WERI-Rb-1 (cell line): ENCODE data around the gene ROR1.

ENCODE experiments used
- DNase-seq: peaks from one replicate; pipeline ENCODE4 v3.0.0-alpha.2; 2020
- H3K27ac ChIP-seq: fragments of 250-450 bp; sonication (Bioruptor Pico); 2 replicates; pipeline ENCODE4 v1.5.1; 2020; ENCODE audit warnings: mild to moderate bottlenecking, moderate library complexity
- H3K27me3 ChIP-seq: fragments of 250-450 bp; sonication (Bioruptor Pico); 2 replicates; pipeline ENCODE4 v1.5.1; 2021; ENCODE audit warnings: mild to moderate bottlenecking, low read depth, moderate library complexity; ENCODE audit not compliant: insufficient read depth, severe bottlenecking
- H3K36me3 ChIP-seq: fragments of 250-450 bp; sonication (Bioruptor Pico); 2 replicates; pipeline ENCODE4 v1.5.1; 2020; ENCODE audit warnings: mild to moderate bottlenecking, moderate library complexity
- H3K4me3 ChIP-seq: 2 replicates; pipeline ENCODE4 v1.5.1; 2011; ENCODE audit warnings: low read depth, mild to moderate bottlenecking, control low read depth, low read length
- H3K9me3 ChIP-seq: fragments of 250-450 bp; sonication (Bioruptor Pico); 2 replicates; pipeline ENCODE4 v1.5.1; 2021; ENCODE audit warnings: mild to moderate bottlenecking, moderate library complexity; ENCODE audit not compliant: severe bottlenecking
- TF ChIP-seq, protein P1 (sequence below): IDR thresholded peaks from 2 replicates; pipeline ENCODE4 v1.5.1; 2011; ENCODE audit warnings: low read depth, mild to moderate bottlenecking, control low read depth, inconsistent platforms, low read length

The ROR1 gene

DNA sequence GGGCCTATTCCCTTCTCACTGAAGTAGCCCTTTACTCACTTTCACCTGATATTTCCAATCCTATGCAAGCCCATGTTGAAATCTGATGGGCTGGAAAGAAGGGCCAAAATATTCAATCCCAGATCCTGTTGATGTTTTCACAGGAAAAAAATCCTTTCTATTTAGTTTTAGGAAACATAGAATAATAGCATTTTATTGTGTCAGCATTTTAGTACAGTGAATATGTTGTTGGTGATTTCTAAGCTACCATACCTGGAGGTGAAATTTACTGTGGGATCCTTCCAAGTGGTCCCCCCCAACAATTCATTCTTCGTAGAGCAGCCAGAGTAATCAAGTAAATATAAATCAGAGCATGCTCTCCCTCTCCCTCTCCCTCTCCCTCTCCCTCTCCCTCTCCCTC lies 426.2 kb downstream of the ROR1 start:
- no peaks in the 10 kb centered on the region for H3K27me3 ChIP-seq
- no peak overlapping the region for H3K4me3 ChIP-seq
- DNase-seq = no peak
- H3K36me3 ChIP-seq = no peaks in the 10 kb centered on the region
- H3K27ac ChIP-seq = no peak overlapping the region
- H3K9me3 ChIP-seq = no peaks in the 10 kb centered on the region
- TF ChIP-seq, protein P1, sequence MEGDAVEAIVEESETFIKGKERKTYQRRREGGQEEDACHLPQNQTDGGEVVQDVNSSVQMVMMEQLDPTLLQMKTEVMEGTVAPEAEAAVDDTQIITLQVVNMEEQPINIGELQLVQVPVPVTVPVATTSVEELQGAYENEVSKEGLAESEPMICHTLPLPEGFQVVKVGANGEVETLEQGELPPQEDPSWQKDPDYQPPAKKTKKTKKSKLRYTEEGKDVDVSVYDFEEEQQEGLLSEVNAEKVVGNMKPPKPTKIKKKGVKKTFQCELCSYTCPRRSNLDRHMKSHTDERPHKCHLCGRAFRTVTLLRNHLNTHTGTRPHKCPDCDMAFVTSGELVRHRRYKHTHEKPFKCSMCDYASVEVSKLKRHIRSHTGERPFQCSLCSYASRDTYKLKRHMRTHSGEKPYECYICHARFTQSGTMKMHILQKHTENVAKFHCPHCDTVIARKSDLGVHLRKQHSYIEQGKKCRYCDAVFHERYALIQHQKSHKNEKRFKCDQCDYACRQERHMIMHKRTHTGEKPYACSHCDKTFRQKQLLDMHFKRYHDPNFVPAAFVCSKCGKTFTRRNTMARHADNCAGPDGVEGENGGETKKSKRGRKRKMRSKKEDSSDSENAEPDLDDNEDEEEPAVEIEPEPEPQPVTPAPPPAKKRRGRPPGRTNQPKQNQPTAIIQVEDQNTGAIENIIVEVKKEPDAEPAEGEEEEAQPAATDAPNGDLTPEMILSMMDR = no peak

GRCh38 chr1:64203420-64203819 lies 429.6 kb downstream of the ROR1 start, which contains the start of gene UBE2U:
Gene UBE2U (plus strand): TSS chr1:64203623. CDS start chr1:64204051, 428 bp downstream.
- no peak within 1 kb of the TSS for H3K27ac ChIP-seq
- no peak for DNase-seq
- H3K4me3 ChIP-seq = no peak within 1 kb of the TSS
- H3K9me3 ChIP-seq = no peaks in the 10 kb centered on the region
- H3K36me3 ChIP-seq = no peaks in the 10 kb centered on the region
- TF ChIP-seq, protein P1 = no peak
- no peaks in the 10 kb centered on the region for H3K27me3 ChIP-seq

- Histone ChIP-seq H3K9me3 (no peaks in the 10 kb centered on the region), H3K27ac (no peak overlapping the region), H3K27me3 (no peaks in the 10 kb centered on the region), H3K4me3 (no peak overlapping the region), H3K36me3 (no peaks in the 10 kb centered on the region)
- DNase-seq = no peak
- TF ChIP-seq, protein P1 = 0 out of 2 replicates have a peak, but pooled peaks have one; percentile 12
Measured at GRCh38 chr1:64209221-64209620, 435.4 kb downstream of the ROR1 start.

DNA sequence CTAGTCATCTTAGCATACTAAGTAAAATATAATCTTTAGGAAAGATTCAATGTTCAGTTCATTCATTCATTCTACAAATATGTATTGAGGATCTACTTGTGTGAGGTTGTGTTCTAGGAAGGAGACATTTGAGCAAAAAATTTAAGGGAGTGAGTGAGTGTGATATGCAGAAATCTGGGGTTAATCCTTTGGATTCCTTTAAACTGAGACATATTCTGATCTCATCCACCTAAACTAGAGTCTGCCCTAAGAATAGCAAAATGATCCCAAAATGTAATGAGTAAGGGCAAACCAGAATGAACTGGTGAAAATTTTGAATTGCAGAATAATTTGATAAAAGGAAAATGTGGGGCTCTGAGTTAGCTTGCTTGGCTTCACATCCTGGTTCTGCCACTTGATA lies 438.2 kb downstream of the ROR1 start:
- no peak overlapping the region for H3K4me3 ChIP-seq
- H3K9me3 ChIP-seq = no peaks in the 10 kb centered on the region
- DNase-seq = no peak
- H3K36me3 ChIP-seq = no peaks in the 10 kb centered on the region
- H3K27ac ChIP-seq = no peak overlapping the region
- TF ChIP-seq, protein P1 = no peak
- no peaks in the 10 kb centered on the region for H3K27me3 ChIP-seq

GRCh38 chr1:64215576-64215975 lies 441.8 kb downstream of the ROR1 start:
- no peaks in the 10 kb centered on the region for H3K36me3 ChIP-seq
- TF ChIP-seq, protein P1 = no peak
- H3K27me3 ChIP-seq = no peaks in the 10 kb centered on the region
- H3K4me3 ChIP-seq = no peak overlapping the region
- no peak overlapping the region for H3K27ac ChIP-seq
- DNase-seq = no peak
- no peaks in the 10 kb centered on the region for H3K9me3 ChIP-seq

- Histone ChIP-seq H3K27me3 (no peaks in the 10 kb centered on the region), H3K4me3 (no peak overlapping the region), H3K9me3 (no peaks in the 10 kb centered on the region), H3K27ac (no peak overlapping the region), H3K36me3 (no peaks in the 10 kb centered on the region)
- DNase-seq = no peak
- TF ChIP-seq, protein P1 = no peak
Measured at GRCh38 chr1:64220241-64220640, 446.4 kb downstream of the ROR1 start.
